Medulla oblongata (tissue), 1 donor: ENCODE data around the gene CAPN5.
"Not testable (repeated sequence)": the region's sequence is repeated elsewhere in the genome, so short reads cannot be mapped to it uniquely, and the experiment has no call there.

ENCODE experiments used
- DNase-seq: peaks from one replicate; pipeline ENCODE4 v3.0.0-alpha.2; 2015; ENCODE audit errors: extremely low spot score

The CAPN5 gene

DNA sequence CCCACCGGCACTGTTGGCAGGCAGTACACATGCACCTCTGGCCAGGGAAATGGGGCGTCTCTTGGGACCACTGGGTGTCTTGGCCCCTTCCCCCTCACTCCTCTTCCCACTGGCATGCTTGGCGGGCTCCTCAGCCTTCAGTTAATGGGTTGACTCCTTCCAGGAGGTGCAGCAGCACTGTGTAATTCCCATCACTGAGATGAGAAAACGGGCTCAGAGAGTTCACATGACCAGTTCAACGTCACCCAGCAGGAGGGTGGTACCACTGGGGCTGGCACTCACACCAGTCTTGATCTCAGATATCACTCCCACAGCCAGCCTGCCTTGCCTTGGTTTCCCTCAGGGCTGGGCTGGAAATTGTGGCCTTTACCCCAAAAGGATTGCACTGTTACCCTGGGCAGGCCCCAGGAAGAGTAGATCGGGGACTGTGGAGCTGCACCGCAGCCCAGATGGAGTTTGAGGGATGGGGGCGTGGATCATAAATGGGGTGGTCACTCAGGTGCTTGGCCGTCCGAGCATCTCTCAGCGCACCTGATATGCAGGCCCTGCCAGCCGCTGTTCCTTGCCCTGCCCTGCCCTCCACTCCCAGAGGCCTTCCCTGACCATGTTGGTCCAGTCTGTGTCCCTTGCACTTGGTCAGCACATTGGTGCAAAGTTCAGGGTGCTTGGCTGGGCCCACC, 16.9 kb downstream of the CAPN5 start:
- DNase-seq: no peak

DNA sequence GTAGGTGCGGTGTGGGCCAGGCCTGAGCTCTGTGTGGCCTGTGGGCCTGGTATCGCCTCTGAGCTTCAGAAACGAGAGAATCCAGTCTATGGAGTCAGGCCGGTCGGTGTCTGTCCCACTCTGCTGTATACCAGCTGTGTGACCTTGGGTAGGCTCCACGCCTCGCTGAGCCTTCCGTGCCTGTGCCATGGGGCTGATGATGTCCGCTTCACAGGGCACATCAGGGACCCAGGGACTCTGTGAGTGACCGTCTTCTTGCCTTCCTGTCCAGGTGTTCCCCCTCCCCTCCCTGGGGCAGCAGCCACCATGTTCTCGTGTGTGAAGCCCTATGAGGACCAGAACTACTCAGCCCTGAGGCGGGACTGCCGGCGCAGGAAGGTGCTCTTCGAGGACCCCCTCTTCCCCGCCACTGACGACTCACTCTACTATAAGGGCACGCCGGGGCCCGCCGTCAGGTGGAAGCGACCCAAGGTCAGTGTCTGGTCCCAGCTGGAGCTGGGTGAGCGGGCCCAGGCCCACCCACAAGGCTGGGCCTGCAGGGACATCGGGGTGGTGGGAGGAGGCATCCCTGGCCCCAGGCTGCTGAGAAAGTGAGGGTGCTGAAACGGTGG, 17.9 kb downstream of the CAPN5 start:
- no peak for DNase-seq

DNA sequence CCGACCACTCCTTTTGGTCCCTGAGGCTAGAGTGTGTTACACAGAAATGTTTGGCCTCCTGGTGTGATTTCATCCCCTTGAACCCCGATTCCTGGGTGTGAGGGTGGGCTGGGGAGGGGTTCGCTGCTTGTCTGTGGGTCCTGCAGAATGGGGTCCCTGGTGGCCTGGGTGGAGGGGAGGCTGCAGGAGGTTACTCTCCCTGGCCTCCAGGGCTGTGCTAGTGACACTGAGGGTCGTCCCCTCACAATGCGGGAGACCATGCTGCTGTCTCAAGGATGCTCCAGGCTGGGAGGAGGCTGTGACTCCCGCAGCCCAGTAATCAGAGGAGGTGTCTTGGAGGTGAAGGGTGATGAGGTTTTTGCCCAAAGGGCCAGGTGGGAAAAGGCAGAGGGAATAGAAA, 18.9 kb downstream of the CAPN5 start:
- no peak for DNase-seq

- DNase-seq: peak; percentile 56
Observed at GRCh38 chr11:77086521-77087472, 20.0 kb downstream of the CAPN5 start.

- no peak for DNase-seq
Observed at GRCh38 chr11:77087723-77088225, 21.0 kb downstream of the CAPN5 start.

DNA sequence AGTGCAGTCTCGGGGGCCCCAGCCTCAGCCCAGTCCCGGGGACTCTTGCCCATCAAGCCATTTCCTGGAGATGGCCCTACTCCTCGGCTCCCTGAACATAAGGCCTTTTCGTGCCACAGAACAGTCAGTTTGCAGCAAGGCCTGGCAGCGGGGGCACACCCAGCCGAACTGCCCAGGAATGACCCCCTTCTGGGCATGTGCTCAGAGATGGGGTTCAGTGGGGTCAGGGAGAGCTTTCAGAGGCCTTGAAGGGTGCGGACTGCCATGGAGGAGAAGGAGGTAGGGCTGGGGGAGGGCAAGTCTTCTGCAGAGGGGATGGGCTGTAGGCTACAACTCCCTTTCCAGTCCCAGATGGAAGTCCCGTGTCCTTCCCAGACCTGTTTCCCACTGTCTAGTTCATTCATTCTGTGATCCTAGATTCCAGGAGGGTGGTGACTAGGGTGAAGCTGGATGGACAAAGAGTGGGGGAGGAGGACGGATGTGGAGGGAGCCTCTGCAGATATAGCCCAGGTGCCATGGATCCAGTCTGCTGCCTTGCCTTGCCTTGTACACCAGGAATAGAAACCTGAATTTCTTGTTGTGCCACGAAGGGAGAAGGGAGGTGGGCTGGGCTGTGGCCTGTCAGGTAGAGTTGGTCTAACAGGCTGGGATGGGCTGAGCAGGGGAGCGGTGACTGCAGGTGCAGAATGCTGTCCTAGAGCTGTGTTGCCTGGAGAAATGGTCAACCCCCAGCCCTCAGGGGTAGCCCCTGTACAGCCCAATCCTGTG, 21.6 kb downstream of the CAPN5 start:
- no peak for DNase-seq

DNA sequence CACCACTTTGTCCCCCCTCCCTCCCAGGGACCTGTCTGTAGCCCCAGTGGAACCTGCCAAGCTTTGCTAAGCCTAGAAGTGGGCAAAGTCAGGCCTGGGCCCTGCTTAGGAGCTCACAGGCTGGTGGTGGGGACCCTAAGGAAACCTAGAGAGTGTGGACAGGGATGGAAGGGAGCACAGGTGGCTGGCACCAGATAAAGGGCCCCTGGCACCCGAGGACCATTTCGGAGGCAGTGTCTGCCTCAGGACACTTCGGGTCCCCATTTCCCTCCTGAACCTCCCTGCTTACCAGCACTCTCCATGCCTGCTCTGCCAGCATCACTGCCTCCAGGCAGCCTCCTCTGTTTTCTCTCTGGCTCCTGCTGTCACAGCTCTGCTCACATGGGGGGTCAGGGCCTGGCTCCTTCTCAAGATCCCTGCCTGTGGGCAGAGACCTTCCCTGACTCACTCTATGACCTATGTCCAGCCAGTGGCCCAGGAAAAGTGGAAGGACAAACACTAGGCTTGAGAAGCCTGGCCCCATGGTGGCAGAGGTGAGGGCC, 22.3 kb downstream of the CAPN5 start:
- no peak for DNase-seq

DNA sequence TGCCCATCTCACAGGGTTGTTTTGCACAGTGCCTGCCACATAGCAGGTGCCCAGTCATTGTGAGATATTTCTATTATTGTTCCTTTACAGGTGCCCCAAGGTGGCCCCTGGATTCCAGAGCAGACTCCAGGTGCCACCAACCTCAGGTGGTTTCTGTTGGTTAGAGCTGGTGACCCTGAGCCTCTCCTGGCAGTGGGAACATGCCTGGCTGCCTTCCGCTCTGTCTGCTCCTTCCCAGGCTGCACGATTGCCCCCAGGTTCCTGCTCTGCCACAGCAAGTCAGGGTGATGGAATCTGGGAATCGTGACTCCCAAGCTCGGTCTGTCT, 23.2 kb downstream of the CAPN5 start:
- DNase-seq: no peak

DNA sequence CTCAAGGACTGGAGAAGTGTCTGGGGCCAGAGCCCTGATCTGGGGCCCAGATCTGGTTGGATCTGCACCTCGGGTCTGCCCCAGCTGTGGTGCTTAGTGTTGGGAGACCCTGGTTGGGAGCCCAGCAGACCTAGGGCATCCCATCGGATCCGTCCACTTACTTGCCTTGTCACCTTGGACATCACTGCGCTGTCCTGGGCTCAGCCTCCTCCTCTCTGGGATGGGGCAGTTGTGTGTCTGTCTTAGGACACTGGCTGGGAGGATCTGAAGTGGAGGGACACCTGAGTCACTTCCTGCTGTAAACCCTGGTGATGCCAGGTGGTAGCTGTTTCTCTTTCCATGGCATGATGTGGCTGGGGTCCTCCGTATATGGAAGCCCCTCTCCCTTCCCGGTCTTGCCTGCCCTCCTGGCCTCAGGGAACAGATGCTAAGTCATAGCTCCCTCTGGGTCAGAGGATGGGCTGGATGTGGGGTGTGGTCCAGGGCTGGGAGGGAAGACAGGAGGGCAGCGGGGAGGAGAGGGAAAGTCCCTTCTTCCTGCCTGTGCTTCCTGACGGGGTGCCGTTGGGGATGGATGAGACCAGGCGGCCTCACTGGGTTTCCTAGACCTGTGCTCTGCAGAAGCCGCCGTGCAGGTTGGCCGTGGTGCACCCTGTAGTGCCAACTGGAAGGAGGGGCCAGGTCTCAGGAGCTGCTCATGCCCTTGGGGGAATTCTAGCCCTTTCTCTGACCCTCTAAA, 23.8 kb downstream of the CAPN5 start:
- DNase-seq: no peak

DNA sequence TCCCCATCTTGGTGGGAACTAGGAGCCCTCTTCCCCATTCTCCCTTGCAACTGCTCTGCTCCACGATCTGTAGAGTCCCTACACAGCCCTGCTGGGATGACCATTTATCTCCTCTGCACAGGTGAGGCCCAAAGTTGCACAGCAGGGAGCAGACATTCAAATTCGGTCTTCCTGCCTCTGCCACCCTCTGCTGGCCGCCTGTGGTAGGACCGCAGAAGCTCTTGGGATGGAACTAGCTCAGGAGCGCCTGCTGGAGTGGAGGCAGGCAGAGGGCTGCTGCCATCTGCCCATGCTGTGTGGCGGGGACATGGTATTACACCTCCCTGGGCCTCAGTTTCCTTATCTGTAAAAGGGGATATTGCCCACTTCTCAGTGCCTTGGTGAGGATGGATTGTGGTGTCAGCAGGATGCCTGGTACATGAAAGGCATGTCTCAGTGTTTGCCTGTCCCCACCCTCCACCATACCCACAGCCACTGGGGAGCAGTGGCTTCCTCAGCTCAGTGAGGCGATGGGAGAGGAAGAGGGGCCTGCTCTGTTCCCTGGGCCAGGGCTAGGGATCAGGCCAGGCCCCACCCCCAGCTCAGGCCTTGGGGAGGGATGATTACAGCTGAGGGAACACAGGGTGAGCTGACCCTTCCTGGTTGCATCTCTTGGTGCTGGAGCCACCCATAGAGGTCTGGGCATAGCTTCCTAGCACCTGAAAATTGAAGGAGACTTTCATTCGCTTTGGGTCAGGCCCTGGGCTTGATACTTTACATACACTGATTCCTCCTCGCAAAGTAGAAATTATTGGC, 24.6 kb downstream of the CAPN5 start:
- peak; percentile 81 for DNase-seq

DNA sequence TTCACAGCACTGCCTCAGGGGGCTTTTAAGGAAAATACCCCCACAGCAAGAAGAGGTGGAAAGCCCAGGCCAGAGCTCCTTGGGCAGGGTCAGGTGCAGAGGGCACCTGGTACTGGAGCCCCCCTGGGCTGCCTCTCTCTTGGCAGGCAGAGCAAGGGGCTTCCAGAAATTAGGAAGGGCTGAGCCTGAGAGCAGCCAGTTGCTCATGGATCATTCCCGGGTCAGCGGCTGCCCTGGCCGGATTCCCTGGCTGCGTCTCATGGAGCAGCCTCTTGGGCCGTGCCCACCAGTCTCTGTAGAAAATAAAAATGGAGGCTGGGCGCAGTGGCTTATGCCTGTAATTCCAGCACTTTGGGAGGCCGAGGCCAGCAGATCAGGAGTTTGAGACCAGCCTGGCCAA, 25.6 kb downstream of the CAPN5 start:
- peak; percentile 52 for DNase-seq

DNA sequence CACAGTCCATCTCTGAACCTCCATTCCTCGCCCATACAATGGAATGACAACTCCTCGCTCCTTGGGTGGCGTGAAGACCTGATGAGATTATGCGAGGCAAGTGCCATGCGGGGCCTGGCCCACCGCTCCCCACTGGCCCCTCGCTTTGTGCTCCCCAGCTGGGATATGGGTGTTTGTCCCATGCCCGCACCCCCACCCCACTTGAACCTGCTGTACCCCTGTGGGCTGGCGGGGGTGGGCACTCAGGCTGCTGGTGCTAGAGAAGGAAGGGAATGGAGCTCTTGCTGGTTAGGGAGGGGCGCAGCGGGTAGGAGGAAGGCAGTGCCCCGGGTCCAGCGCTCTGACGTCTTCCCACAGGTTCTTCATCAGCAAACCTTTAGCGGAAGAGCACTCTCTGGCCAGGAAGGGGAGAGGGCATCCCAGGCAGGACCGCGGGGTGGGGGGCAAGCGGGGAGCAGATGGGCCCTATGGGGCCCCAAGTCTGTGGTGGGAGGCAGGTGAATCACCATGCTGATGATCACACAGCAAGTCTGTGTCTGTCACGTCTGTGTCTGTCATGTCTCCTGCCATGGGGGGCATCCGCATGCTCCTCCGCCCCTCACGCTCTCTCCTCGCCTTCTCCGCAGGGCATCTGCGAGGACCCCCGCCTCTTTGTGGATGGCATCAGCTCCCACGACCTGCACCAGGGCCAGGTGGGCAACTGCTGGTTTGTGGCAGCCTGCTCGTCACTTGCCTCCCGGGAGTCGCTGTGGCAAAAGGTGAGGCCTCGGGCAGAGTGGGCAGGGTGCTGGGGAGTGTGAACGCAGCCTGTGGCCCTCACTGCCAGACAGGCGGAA, 26.5 kb downstream of the CAPN5 start:
- no peak for DNase-seq

DNA sequence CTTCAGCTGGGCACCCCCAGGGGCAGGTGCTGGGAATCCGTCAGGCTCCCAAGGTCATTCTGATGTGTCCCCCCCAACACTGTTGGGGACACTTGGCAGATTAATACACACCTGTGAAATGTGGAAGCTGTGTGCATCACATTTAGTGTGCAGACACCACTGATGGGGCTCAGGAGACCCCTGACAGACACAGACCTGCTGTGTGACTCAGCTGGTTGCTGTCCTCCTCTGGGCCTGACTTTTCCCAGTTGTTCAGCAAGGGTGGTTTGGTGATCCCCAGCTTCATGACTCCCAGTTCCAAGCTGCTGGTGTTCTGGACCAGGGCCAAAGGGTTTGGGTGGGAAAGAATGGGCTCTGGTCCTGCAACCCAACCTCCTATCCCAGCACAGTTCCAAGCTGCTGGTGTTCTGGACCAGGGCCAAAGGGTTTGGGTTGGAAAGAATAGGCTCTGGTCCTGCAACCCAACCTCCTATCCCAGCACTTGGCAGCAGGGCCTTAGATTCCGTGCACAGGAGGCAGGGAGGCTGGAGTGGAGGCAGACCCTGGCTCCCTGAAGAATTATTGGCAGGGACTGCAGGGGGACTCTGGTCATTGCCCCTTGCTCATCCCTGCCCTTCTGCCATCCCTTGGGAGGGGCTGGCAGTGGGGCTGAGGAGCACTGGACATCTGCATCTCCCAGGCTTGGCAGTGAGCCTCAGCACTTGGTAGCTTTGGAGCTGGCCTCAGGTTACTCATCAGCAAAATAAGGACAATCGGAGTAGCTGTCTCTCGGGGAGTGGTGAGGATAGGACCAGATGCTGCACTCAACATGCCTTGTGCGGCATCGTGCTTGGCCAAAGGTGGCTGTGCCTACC, 27.4 kb downstream of the CAPN5 start:
- DNase-seq: no peak

GRCh38 chr11:77094841-77095365, 28.1 kb downstream of the CAPN5 start:
- no peak for DNase-seq

GRCh38 chr11:77095551-77096490, 29.1 kb downstream of the CAPN5 start:
- no peak for DNase-seq

DNA sequence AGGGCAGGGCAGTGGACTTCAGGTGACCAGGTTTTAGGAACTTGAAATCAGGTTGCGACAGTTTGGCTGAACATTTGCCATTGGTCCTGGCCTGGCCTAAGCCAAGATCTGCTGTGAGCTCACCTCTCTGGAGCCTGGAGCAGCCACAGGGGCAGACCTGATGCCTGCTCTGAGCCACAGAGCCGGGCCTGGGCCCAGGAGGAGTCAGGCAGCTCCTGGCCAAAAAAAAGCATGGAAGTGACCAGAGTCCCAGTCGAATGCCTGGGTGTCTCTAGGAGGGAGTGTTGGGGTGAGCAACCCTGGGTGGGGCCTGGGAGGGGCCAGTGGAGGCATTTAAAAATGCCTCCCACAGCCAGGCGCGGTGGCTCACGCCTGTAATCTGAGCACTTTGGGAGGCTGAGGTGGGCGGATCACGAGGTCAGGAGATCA, 29.8 kb downstream of the CAPN5 start:
- no peak for DNase-seq

- not testable (repeated sequence) for DNase-seq
Observed at GRCh38 chr11:77097180-77097579, 30.4 kb downstream of the CAPN5 start.
